DMS53 treated with DMSO at 0.1 percent for 48 hours (cell line): Measurements from ENCODE around the gene ZNF462.

Experiments
- DNase-seq: peaks from one replicate; lab custom pipeline; 2025; ENCODE audit not compliant: unreplicated experiment; lab: John Stamatoyannopoulos, UW

ZNF462 gene

GRCh38 chr9:106922026-106922425 is 59.1 kb downstream of the ZNF462 start:
- DNase-seq = no peak

GRCh38 chr9:106925392-106925791 is 62.4 kb downstream of the ZNF462 start:
- DNase-seq = no peak

GRCh38 chr9:106927916-106928315 is 65.0 kb downstream of the ZNF462 start:
- no peak for DNase-seq

GRCh38 chr9:106928350-106928749 is 65.4 kb downstream of the ZNF462 start:
- DNase-seq = no peak

GRCh38 chr9:106929471-106930177 is 66.7 kb downstream of the ZNF462 start:
- DNase-seq = no peak

GRCh38 chr9:106930477-106930876 is 67.5 kb downstream of the ZNF462 start:
- peak; percentile 58 for DNase-seq

- no peak for DNase-seq
These were observed 68.5 kb downstream of the ZNF462 start for GRCh38 chr9:106931466-106931865.

- DNase-seq = no peak
These were observed 69.2 kb downstream of the ZNF462 start for GRCh38 chr9:106932178-106932577.

GRCh38 chr9:106932675-106933074 is 69.7 kb downstream of the ZNF462 start:
- DNase-seq = no peak

GRCh38 chr9:106933470-106933869 is 70.5 kb downstream of the ZNF462 start:
- DNase-seq = no peak

GRCh38 chr9:106934442-106935238 is 71.7 kb downstream of the ZNF462 start:
- DNase-seq = no peak

- DNase-seq = no peak
These were observed 73.7 kb downstream of the ZNF462 start for GRCh38 chr9:106936680-106937079.

- no peak for DNase-seq
These were observed 79.0 kb downstream of the ZNF462 start for GRCh38 chr9:106941916-106942315.

- DNase-seq = no peak
These were observed 83.0 kb downstream of the ZNF462 start for GRCh38 chr9:106945727-106946660.

- DNase-seq = no peak
These were observed 84.3 kb downstream of the ZNF462 start for GRCh38 chr9:106947106-106947900.

- no peak for DNase-seq
These were observed 90.2 kb downstream of the ZNF462 start for GRCh38 chr9:106953174-106953573.

- DNase-seq = no peak
These were observed 91.6 kb downstream of the ZNF462 start for GRCh38 chr9:106954558-106954957.

GRCh38 chr9:106954974-106955850 is 92.2 kb downstream of the ZNF462 start:
- no peak for DNase-seq

GRCh38 chr9:106956971-106957370 is 94.0 kb downstream of the ZNF462 start:
- DNase-seq = no peak
